SK-N-SH (cell line): ENCODE measurements around the gene OBP2B. TPM values are rescaled to one million over a fixed set of nuclear protein-coding genes. Genes with fewer than 3 reads are reported as not detected.

ENCODE experiments used
- CTCF ChIA-PET: fragments of 300-600, 350-600 bp; formaldehyde crosslinking; extraction: SDS; loops from one replicate; lab custom pipeline; 2021; lab: Yijun Ruan, JAX
- POLR2A ChIA-PET: fragments of 350-600 bp; sonication (Branson Sonifier 250); formaldehyde crosslinking; extraction: SDS; loops from one replicate; lab custom pipeline; 2020; ENCODE audit warnings: antibody characterized with exemption, inconsistent platforms; lab: Yijun Ruan, JAX
- DNase-seq: peaks from one replicate; pipeline ENCODE4 v3.0.0; 2012
- H2AFZ ChIP-seq: fragments of 200-600 bp; sonication (generic); 2 replicates; pipeline ENCODE4 v1.8.1; 2016; ENCODE audit warnings: antibody characterized with exemption, mild to moderate bottlenecking, low read depth
- H3F3A ChIP-seq: fragments of 200-600 bp; sonication (generic); replicated peaks from 2 replicates; pipeline ENCODE3; 2016; ENCODE audit warnings: antibody characterized with exemption, mild to moderate bottlenecking; ENCODE audit not compliant: insufficient read depth
- H3K27ac ChIP-seq, 2 experiments: fragments of 200-500 bp in 1 of 2; fragments of 200-600 bp in 1 of 2; sonication (Bioruptor generic) in 1 of 2; sonication (generic), shearing (Covaris generic) in 1 of 2; 2 replicates each; pipeline versions ENCODE4 v1.5.1 to v1.6.1; 2014 to 2016; ENCODE audit warnings: low read depth in 2 of 2, inconsistent platforms in 1 of 2, low read length in 1 of 2, mild to moderate bottlenecking in 1 of 2, mixed read lengths in 1 of 2
- H3K27me3 ChIP-seq: fragments of 200-600 bp; sonication (generic), shearing (Covaris generic); 2 replicates; pipeline ENCODE4 v1.6.1; 2016; ENCODE audit warnings: mixed run types; ENCODE audit not compliant: insufficient read depth
- H3K36me3 ChIP-seq, 2 experiments: fragments of 200-500 bp in 1 of 2; fragments of 200-600 bp in 1 of 2; sonication (Bioruptor generic) in 1 of 2; sonication (generic) in 1 of 2; replicated peaks in 1 of 2; 2 replicates each; pipeline versions ENCODE3 to v1.5.1; 2014 to 2016; ENCODE audit warnings: low read length in 1 of 2, mild to moderate bottlenecking in 1 of 2; ENCODE audit not compliant: insufficient read depth in 2 of 2, control insufficient read depth in 1 of 2
- H3K4me1 ChIP-seq, 2 experiments: fragments of 200-500 bp in 1 of 2; fragments of 200-600 bp in 1 of 2; sonication (Bioruptor generic) in 1 of 2; sonication (generic), shearing (Covaris generic) in 1 of 2; 2 replicates each; pipeline versions ENCODE4 v1.5.1 to v1.6.1; 2014 to 2016; ENCODE audit warnings: low read depth in 1 of 2, low read length in 1 of 2, mixed run types in 1 of 2; ENCODE audit not compliant: insufficient read depth in 2 of 2, control insufficient read depth in 1 of 2
- H3K4me2 ChIP-seq: fragments of 200-600 bp; sonication (generic), shearing (Covaris generic); 2 replicates; pipeline ENCODE4 v1.6.1; 2017; ENCODE audit warnings: mixed run types
- H3K4me3 ChIP-seq, 2 experiments: fragments of 200-500 bp in 1 of 2; fragments of 200-600 bp in 1 of 2; sonication (Bioruptor generic) in 1 of 2; sonication (generic), shearing (Covaris generic) in 1 of 2; 2 replicates each; pipeline versions ENCODE4 v1.5.1 to v1.8.1; 2014 to 2016; ENCODE audit warnings: low read depth in 2 of 2, inconsistent platforms in 1 of 2, low read length in 1 of 2, mild to moderate bottlenecking in 1 of 2, mixed read lengths in 1 of 2, moderate library complexity in 1 of 2
- H3K79me2 ChIP-seq: fragments of 200-600 bp; sonication (generic); 2 replicates; pipeline ENCODE4 v1.8.1; 2017; ENCODE audit warnings: mild to moderate bottlenecking; ENCODE audit not compliant: insufficient read depth
- H3K9ac ChIP-seq: fragments of 200-600 bp; sonication (generic); 2 replicates; pipeline ENCODE4 v1.6.1; 2017; ENCODE audit warnings: mixed run types
- H3K9me2 ChIP-seq: fragments of 200-600 bp; sonication (generic); 2 replicates; pipeline ENCODE4 v1.6.1; 2017; ENCODE audit warnings: mixed run types
- H3K9me3 ChIP-seq: fragments of 200-600 bp; sonication (generic); 2 replicates; pipeline ENCODE4 v1.6.1; 2017; ENCODE audit warnings: mixed run types, mild to moderate bottlenecking, moderate library complexity
- H4K20me1 ChIP-seq: fragments of 200-600 bp; sonication (generic); 2 replicates; pipeline ENCODE4 v1.6.1; 2017; ENCODE audit warnings: mild to moderate bottlenecking, mixed run types; ENCODE audit not compliant: insufficient read depth
- EP300 ChIP-seq, 2 experiments: IDR thresholded peaks; 2 replicates each; pipeline versions ENCODE4 v1.4.0 to v1.6.1; 2012; ENCODE audit warnings: borderline replicate concordance in 1 of 2, low read depth in 1 of 2, low read length in 1 of 2
- FOXJ3 ChIP-seq: sonication (generic); formaldehyde crosslinking; IDR thresholded peaks from 2 replicates; pipeline ENCODE4 v1.5.1; 2020; ENCODE audit warnings: mild to moderate bottlenecking, missing genetic modification reagents
- GABPA ChIP-seq: IDR thresholded peaks from 2 replicates; pipeline ENCODE4 v1.4.0; 2012; ENCODE audit warnings: low read depth, mild to moderate bottlenecking
- GATA2 ChIP-seq: sonication (generic); formaldehyde crosslinking; IDR thresholded peaks from 2 replicates; pipeline ENCODE4 v1.5.0; 2020; ENCODE audit warnings: mild to moderate bottlenecking, missing genetic modification reagents
- MEF2A ChIP-seq: IDR thresholded peaks from 2 replicates; pipeline ENCODE4 v1.4.0; 2012; ENCODE audit warnings: low read depth, borderline replicate concordance
- MXI1 ChIP-seq: IDR thresholded peaks from 2 replicates; pipeline ENCODE4 v1.6.1; 2012; ENCODE audit warnings: mild to moderate bottlenecking, low read depth, low read length, improper control_type of control experiment
- RAD21 ChIP-seq: IDR thresholded peaks from 2 replicates; pipeline ENCODE4 v1.6.1; 2012; ENCODE audit warnings: mild to moderate bottlenecking, low read length
- SIN3A ChIP-seq: IDR thresholded peaks from 2 replicates; pipeline ENCODE4 v1.6.1; 2012; ENCODE audit warnings: low read depth, mild to moderate bottlenecking, low read length, moderate library complexity, borderline replicate concordance
- SMC3 ChIP-seq: IDR thresholded peaks from 2 replicates; pipeline ENCODE4 v1.6.1; 2012; ENCODE audit warnings: low read depth, low read length, improper control_type of control experiment
- TEAD4 ChIP-seq: IDR thresholded peaks from 2 replicates; pipeline ENCODE4 v1.4.0; 2012; ENCODE audit warnings: mild to moderate bottlenecking, borderline replicate concordance; ENCODE audit not compliant: insufficient read depth
- WGBS: methylation state at CpG from one replicate; pipeline ENCODE4 v1.1.6; 2017; ENCODE audit warnings: low lambda C conversion rate; 5-methylcytosine and 5-hydroxymethylcytosine counted together
- polyA plus RNA-seq, 3 experiments: library from polyadenylated mRNA; depleted of rRNA; stranded (reverse); fragments of >200 nt; gene quantifications; 2 replicates each; pipeline ENCODE4 v1.2.3, GENCODE V29; 2012
- TF ChIP-seq, protein P1 (sequence below): fragments of 150-350 bp; IDR thresholded peaks from 2 replicates; pipeline ENCODE4 v1.6.1; 2016; ENCODE audit warnings: mild to moderate bottlenecking, low read depth, low read length
- TF ChIP-seq, protein P2 (sequence below): IDR thresholded peaks from 2 replicates; pipeline ENCODE4 v1.4.0; 2012; ENCODE audit warnings: low read depth, borderline replicate concordance
- TF ChIP-seq, protein P3 (sequence below): fragments of 200-600 bp; sonication (generic); IDR thresholded peaks from 2 replicates; pipeline ENCODE4 v1.6.1; 2017; ENCODE audit warnings: antibody characterized with exemption, mild to moderate bottlenecking, moderate library complexity

The OBP2B gene
- polyA plus RNA-seq, 1 of the 3 experiments (the other 2 are of a cell fraction), result not detected

DNA sequence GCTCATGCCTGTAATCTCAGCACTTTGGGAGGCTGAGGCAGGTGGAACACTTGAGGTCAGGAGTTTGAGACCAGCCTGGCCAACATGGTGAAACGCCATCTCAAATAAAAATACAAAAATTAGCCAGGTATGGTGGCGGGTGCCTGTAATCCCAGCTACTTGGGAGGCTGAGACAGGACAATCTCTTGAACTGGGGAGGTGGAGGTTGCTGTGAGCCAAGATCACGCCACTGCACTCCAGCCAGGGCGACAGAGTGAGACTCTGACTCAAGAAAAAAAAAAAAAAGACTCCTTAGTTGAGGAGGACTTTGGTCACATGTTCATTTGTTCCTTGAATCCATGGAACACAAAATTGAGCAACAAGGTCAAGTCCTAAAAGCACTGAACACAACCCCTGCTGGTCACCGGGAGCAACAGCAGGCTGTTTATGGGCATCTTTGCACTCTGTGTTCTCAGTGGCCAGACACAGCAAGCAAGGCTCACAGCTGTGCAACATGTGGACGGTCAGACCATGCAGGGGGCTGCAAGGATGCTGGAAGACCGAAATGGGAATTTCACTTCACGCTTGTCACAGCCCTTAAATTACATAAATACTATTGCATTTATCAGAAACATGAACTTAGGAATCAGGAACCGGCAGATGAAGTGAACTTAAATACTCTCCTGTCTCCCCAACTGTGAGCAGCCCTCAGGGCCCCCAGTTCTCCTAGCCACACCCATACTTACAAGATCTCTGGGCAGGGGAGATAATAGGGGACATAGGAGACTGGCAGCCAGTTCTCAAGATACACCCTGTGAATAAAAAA lies 48.1 kb downstream of the OBP2B start:
- Histone ChIP-seq H4K20me1 (no peaks in the 10 kb centered on the region), H2AFZ (no peak overlapping the region), H3K4me1 (peaks cover 0 to 5% of the 10 kb centered on the region in 2 experiments; a peak in 1 of 4 replicates), H3K4me3 (no peak overlapping the region), H3K79me2 (no peaks in the 10 kb centered on the region), H3K36me3 (no peaks in the 10 kb centered on the region), H3K9ac (no peak overlapping the region), H3K9me3 (no peaks in the 10 kb centered on the region), H3K27ac (no peak overlapping the region), H3K27me3 (no peaks in the 10 kb centered on the region), H3F3A (no peaks in the 10 kb centered on the region), H3K4me2 (no peak overlapping the region), H3K9me2 (no peaks in the 10 kb centered on the region)
- WGBS, result 45% methylated on average over 9 of the region's 9 CpGs
- CTCF ChIA-PET, result interaction anchor here (0.8 to 5.0 kb wide), 6 partner anchors 11 to 139 kb away, joined by 3 to 42 read pairs (median 8); no protein-coding TSS in a partner anchor
- peak; percentile 88 for DNase-seq
- POLR2A ChIA-PET, result no interaction called here
- TF ChIP-seq, protein P1, sequence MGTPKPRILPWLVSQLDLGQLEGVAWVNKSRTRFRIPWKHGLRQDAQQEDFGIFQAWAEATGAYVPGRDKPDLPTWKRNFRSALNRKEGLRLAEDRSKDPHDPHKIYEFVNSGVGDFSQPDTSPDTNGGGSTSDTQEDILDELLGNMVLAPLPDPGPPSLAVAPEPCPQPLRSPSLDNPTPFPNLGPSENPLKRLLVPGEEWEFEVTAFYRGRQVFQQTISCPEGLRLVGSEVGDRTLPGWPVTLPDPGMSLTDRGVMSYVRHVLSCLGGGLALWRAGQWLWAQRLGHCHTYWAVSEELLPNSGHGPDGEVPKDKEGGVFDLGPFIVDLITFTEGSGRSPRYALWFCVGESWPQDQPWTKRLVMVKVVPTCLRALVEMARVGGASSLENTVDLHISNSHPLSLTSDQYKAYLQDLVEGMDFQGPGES, result no peak
- TF ChIP-seq MXI1 (peak; percentile 69; the same call in 1 of the 2 replicates), SIN3A (no peak), FOXJ3 (CRISPR knock-in tag) (no peak), TEAD4 (no peak), GATA2 (CRISPR knock-in tag) (no peak), EP300 (IDR thresholded peaks at IDR 0.05; ENCODE audit: borderline replicate concordance in 1 of 2, low read depth in 1 of 2, low read length in 1 of 2) (no peak), SMC3 (peak; percentile 19; the same call in 1 of the 2 replicates), RAD21 (peak; percentile 50; the same call in 1 of the 2 replicates), GABPA (no peak), MEF2A (no peak)
- TF ChIP-seq, protein P2, sequence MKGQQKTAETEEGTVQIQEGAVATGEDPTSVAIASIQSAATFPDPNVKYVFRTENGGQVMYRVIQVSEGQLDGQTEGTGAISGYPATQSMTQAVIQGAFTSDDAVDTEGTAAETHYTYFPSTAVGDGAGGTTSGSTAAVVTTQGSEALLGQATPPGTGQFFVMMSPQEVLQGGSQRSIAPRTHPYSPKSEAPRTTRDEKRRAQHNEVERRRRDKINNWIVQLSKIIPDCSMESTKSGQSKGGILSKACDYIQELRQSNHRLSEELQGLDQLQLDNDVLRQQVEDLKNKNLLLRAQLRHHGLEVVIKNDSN, result no peak
- TF ChIP-seq, protein P3, sequence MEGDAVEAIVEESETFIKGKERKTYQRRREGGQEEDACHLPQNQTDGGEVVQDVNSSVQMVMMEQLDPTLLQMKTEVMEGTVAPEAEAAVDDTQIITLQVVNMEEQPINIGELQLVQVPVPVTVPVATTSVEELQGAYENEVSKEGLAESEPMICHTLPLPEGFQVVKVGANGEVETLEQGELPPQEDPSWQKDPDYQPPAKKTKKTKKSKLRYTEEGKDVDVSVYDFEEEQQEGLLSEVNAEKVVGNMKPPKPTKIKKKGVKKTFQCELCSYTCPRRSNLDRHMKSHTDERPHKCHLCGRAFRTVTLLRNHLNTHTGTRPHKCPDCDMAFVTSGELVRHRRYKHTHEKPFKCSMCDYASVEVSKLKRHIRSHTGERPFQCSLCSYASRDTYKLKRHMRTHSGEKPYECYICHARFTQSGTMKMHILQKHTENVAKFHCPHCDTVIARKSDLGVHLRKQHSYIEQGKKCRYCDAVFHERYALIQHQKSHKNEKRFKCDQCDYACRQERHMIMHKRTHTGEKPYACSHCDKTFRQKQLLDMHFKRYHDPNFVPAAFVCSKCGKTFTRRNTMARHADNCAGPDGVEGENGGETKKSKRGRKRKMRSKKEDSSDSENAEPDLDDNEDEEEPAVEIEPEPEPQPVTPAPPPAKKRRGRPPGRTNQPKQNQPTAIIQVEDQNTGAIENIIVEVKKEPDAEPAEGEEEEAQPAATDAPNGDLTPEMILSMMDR, result peak; percentile 70
